Natural killer cell (primary cell): ENCODE measurements around the gene PPFIBP2. TPM values are rescaled to one million over a fixed set of nuclear protein-coding genes. Genes with fewer than 3 reads are reported as not detected.
A peak's percentile ranks its signal among the peaks of the same experiment; 100 is the strongest.
"Not testable (repeated sequence)": the region's sequence is repeated elsewhere in the genome, so short reads cannot be mapped to it uniquely, and the experiment has no call there.

ENCODE experiments used
- ATAC-seq, 3 donors: fragments of 150-1000 bp in 2 of 3; fragments of 200-7000 bp in 1 of 3; cut with Tn5 transposase; 1 replicate in 1 of 3; 2 replicates in 2 of 3; pipeline ENCODE4 v1.10.0; 2021; ENCODE audit warnings: mild to moderate bottlenecking in 2 of 3, moderate library complexity in 2 of 3
- DNase-seq, 2 donors: peaks; one replicate each; pipeline versions ENCODE4 v3.0.0 to v3.0.0-alpha.2; 2013 to 2021; ENCODE audit warnings: mixed read lengths in 1 of 2
- H3K27ac ChIP-seq: one replicate; pipeline ENCODE4 v1.5.1; 2013; ENCODE audit warnings: mild to moderate bottlenecking, low read length
- H3K27me3 ChIP-seq: one replicate; pipeline ENCODE4 v1.6.1; 2013; ENCODE audit warnings: low read length; ENCODE audit not compliant: control insufficient read depth, insufficient read depth
- H3K36me3 ChIP-seq: one replicate; pipeline ENCODE4 v1.6.1; 2013; ENCODE audit warnings: low read length; ENCODE audit not compliant: control insufficient read depth, insufficient read depth
- H3K4me1 ChIP-seq: one replicate; pipeline ENCODE4 v1.6.1; 2013; ENCODE audit warnings: low read length; ENCODE audit not compliant: control insufficient read depth, insufficient read depth
- H3K4me3 ChIP-seq: one replicate; pipeline ENCODE4 v1.5.1; 2013; ENCODE audit warnings: low read length
- H3K9me3 ChIP-seq: one replicate; pipeline ENCODE4 v1.6.1; 2013; ENCODE audit warnings: low read length; ENCODE audit not compliant: control insufficient read depth, insufficient read depth
- H3K27ac Mint-ChIP-seq, 2 donors: one replicate each; pipeline ENCODE4 v1.8.0; 2022; ENCODE audit warnings: mild to moderate bottlenecking in 2 of 2, mixed read lengths in 2 of 2, moderate library complexity in 1 of 2
- H3K27me3 Mint-ChIP-seq, 2 donors: one replicate each; pipeline ENCODE4 v1.8.0; 2022; ENCODE audit warnings: low read depth in 2 of 2, mixed read lengths in 2 of 2
- H3K36me3 Mint-ChIP-seq: one replicate; pipeline ENCODE4 v1.8.0; 2022; ENCODE audit warnings: mixed read lengths
- H3K4me1 Mint-ChIP-seq, 2 donors: one replicate each; pipeline ENCODE4 v1.8.0; 2022; ENCODE audit warnings: mixed read lengths in 2 of 2
- H3K4me3 Mint-ChIP-seq: one replicate; pipeline ENCODE4 v1.8.0; 2022; ENCODE audit warnings: mild to moderate bottlenecking, moderate library complexity, mixed read lengths
- H3K9me3 Mint-ChIP-seq, 2 donors: one replicate each; pipeline ENCODE4 v1.8.0; 2022; ENCODE audit warnings: mixed read lengths in 2 of 2
- CTCF ChIP-seq: fragments of 200-600 bp; IDR thresholded peaks from one replicate; pipeline ENCODE4 v1.8.0; 2022; ENCODE audit warnings: antibody characterized with exemption
- WGBS: methylation state at CpG from one replicate; pipeline ENCODE4 v1.1.7; 2013; ENCODE audit warnings: missing lambda C conversion rate; ENCODE audit not compliant: insufficient coverage; 5-methylcytosine and 5-hydroxymethylcytosine counted together
- intact Hi-C: fragments of 100-400 bp; cut with micrococcal nuclease; formaldehyde crosslinking; loops from one replicate; pipeline ENCODE4 v1.14.2; 2022
- total RNA-seq, 4 donors: library from RNA; stranded (reverse); fragments of 120-200 nt in 1 of 4; gene quantifications; one replicate each; pipeline versions ENCODE4 v1.2.3 to v1.2.4, GENCODE V29; 2013 to 2022

The PPFIBP2 gene
- total RNA-seq, 3 donors from 2014 or later (not counting 1 experiment from before 2014, with no cell fraction given): 15.1 to 23.7 (median 23.1) TPM

DNA sequence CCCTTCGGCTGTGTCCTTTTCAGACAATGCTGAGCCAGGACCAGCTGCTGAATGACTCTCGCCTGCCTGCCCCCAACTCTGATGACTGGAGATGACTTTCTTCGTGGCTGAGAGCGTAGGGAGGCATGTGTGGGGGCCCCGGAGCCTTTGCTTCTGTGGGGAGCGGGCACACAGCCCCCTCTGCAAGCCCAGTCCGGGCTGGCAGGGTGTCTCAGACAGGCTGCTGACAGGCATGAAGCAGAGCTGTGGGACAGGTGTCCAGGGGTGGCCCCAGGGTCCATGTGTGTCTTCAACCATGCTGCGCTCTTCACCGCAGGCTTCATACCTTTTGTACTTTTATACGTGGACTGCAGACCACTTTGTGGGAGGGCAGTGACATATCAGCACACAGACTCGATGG, 142.9 kb downstream of the PPFIBP2 start:
- H3K4me1 ChIP-seq: no peaks in the 10 kb centered on the region
- H3K36me3 ChIP-seq: peaks cover 10% of the 10 kb centered on the region
- DNase-seq (no peak), ATAC-seq (peak in 1 of 3 donors; percentile 24)
- Mint-ChIP-seq H3K4me3 (no peak overlapping the region), H3K4me1 (no peaks in the 10 kb centered on the region), H3K36me3 (no peaks in the 10 kb centered on the region), H3K9me3 (no peaks in the 10 kb centered on the region), H3K27me3 (no peaks in the 10 kb centered on the region), H3K27ac (no peak overlapping the region)
- TF ChIP-seq CTCF: no peak
- 86% methylated on average over 11 of the region's 11 CpGs for WGBS
- H3K27me3 ChIP-seq: no peaks in the 10 kb centered on the region
- no peak overlapping the region for H3K4me3 ChIP-seq
- no peak overlapping the region for H3K27ac ChIP-seq
- intact Hi-C loops: no loop called here
- H3K9me3 ChIP-seq: no peaks in the 10 kb centered on the region

GRCh38 chr11:7657306-7658025, 143.7 kb downstream of the PPFIBP2 start:
- Mint-ChIP-seq H3K36me3 (no peaks in the 10 kb centered on the region), H3K27me3 (no peaks in the 10 kb centered on the region), H3K4me1 (no peaks in the 10 kb centered on the region), H3K4me3 (no peak overlapping the region), H3K27ac (no peak overlapping the region), H3K9me3 (no peaks in the 10 kb centered on the region)
- TF ChIP-seq CTCF: no peak
- WGBS: 71% methylated on average over 15 of the region's 15 CpGs
- Histone ChIP-seq H3K4me3 (no peak overlapping the region), H3K27me3 (no peaks in the 10 kb centered on the region), H3K4me1 (no peaks in the 10 kb centered on the region), H3K27ac (no peak overlapping the region), H3K9me3 (no peaks in the 10 kb centered on the region), H3K36me3 (peaks cover 5% of the 10 kb centered on the region)
- peak in 1 of 3 donors; percentile 30 for ATAC-seq
- intact Hi-C loops: no loop called here
- peak in 1 of 2 donors; percentile 57 for DNase-seq

DNA sequence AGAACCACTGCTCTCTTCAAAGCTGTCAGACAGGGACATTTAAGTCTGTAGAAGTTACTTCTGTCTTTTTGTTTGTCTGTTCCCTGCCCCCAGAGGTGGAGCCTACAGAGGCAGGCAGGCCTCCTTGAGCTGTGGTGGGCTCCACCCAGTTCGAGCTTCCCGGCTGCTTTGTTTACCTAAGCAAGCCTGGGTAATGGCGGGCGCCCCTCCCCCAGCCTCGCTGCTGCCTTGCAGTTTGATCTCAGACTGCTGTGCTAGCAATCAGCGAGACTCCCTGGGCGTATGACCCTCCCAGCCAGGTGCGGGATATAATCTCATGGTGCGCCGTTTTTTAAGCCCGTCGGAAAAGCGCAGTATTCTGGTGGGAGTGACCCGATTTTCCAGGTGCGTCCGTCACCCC, 149.7 kb downstream of the PPFIBP2 start:
- H3K4me1 Mint-ChIP-seq, ATAC-seq, H3K4me1 ChIP-seq, H3K36me3 ChIP-seq, intact Hi-C loops, H3K9me3 ChIP-seq, H3K27ac ChIP-seq, H3K27me3 Mint-ChIP-seq, H3K9me3 Mint-ChIP-seq, H3K36me3 Mint-ChIP-seq, H3K27me3 ChIP-seq, H3K27ac Mint-ChIP-seq, H3K4me3 ChIP-seq, H3K4me3 Mint-ChIP-seq, DNase-seq: not testable (repeated sequence)
- 94% methylated on average over 13 of the region's 16 CpGs for WGBS

DNA sequence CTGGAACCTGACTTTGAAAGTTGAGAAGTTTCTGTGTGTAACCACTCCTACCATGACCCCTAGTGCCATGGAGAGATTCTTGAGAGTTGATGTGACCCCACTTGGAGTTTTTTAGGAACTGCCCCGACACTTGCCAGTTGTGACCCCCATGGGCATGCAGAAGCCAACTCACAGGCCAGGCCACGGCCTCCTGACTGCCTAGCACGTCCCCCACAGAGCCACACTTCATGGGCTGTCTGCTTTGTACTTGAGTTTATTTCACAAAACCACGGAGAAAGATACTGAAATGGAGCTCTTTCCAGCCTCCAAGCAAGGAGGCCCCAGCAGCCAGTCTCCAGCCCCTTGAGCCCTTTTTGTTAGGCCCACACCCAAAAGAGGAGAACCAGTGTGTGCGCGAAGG, 151.1 kb downstream of the PPFIBP2 start:
- Histone ChIP-seq H3K36me3 (no peaks in the 10 kb centered on the region), H3K9me3 (no peaks in the 10 kb centered on the region), H3K4me1 (peaks cover 5% of the 10 kb centered on the region), H3K27ac (no peak overlapping the region), H3K4me3 (no peak overlapping the region), H3K27me3 (no peaks in the 10 kb centered on the region)
- H3K9me3 Mint-ChIP-seq: no peaks in the 10 kb centered on the region
- H3K4me3 Mint-ChIP-seq: no peak overlapping the region
- intact Hi-C loops: loop anchor here (1.0 kb wide), 2 partner anchors 152 to 567 kb away; partner anchors contain the start of gene PPFIBP2
- no peak overlapping the region for H3K27ac Mint-ChIP-seq
- ATAC-seq (no peak), DNase-seq (no peak)
- H3K36me3 Mint-ChIP-seq: no peaks in the 10 kb centered on the region
- TF ChIP-seq CTCF: no peak
- H3K4me1 Mint-ChIP-seq: peaks cover 0 to 7% of the 10 kb centered on the region in 2 donors
- H3K27me3 Mint-ChIP-seq: peaks cover 0 to 2% of the 10 kb centered on the region in 2 donors
- WGBS: 83% methylated on average over 6 of the region's 6 CpGs
